HG02588 (cell line): ENCODE data around the gene CELF1.
"Not testable (repeated sequence)": the region's sequence is repeated elsewhere in the genome, so short reads cannot be mapped to it uniquely, and the experiment has no call there.

ENCODE experiments used
- ATAC-seq: cut with Tn5 transposase; IDR thresholded peaks from one replicate; pipeline ENCODE4 v1.9.1; 2021; ENCODE audit warnings: mild to moderate bottlenecking, moderate library complexity; ENCODE audit not compliant: unreplicated experiment

CELF1 gene

DNA sequence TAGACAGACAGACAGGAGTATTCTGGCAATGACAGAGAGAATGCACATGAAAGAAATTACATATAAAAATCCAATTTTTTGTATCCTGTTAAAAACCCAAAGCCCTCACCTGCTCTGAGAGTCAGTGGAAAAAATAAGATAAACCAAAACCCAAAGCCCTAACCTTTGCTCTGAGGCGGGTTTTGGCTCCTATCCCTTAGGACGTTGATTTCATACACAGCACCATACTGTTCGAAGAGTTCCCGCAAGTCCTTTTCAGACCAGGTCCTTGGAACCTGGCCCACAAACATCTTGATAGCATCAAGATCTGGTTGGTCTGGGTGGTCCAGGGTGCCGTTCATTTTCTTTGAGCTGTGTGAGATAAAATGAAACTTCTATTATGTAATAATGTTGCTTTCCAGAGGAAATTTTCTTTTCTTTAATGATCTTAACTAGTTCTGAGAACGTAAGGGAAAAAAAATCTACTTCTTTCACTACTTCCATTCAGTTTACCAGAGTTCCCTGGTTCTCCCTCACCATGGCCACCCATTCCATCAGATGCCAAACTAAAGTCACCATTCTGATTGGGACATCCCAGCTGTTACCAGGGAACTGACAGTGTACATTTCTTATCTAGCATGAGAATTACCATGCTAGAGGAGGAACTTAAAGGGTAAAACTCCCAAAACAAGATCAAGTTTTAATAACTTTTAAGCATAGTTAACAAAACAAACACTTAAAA lies 64.1 kb downstream of the CELF1 start:
- no peak for ATAC-seq

- ATAC-seq = no peak
These were observed 64.8 kb downstream of the CELF1 start for GRCh38 chr11:47488111-47488510.

- no peak for ATAC-seq
These were observed 65.5 kb downstream of the CELF1 start for GRCh38 chr11:47487421-47487820.

DNA sequence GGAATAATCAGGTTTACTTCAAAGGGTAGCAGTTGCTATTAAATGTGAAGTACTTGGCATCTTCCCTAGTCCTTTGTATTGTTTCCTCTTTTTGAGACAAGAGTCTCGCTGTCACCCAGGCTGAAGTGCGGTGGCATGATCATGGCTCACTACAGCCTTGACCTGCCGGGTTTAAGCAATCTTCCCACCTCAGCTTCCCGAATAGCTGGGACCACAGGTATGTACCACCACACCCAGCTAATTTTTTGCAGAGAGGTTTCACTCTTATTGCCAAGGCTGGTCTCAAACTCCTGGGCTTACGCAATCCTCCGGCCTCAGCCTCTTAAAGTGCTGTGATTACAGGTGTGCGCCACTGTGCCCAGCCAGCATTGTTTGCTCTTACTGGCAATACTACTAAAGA lies 67.8 kb downstream of the CELF1 start:
- no peak for ATAC-seq

GRCh38 chr11:47483457-47483856 lies 69.5 kb downstream of the CELF1 start:
- no peak for ATAC-seq

DNA sequence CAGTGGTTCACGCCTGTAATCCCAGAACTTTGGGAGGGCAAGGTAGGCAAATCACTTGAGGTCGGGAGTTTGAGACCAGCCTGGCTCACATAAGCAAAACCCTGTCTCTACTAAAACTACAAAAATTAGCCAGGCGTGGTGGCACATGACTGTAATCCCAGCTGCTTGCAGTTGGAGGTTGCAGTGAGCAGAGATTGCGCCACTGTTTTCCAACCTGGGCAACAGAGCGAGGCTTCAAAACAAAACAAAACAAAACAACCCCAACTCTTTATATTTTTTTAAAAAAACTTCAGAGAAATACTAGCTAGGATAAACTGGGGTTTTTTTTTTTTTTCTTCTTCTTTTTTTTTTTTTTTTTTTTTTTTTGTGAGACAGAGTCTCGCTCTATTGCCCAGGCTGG lies 72.2 kb downstream of the CELF1 start:
- no peak for ATAC-seq

DNA sequence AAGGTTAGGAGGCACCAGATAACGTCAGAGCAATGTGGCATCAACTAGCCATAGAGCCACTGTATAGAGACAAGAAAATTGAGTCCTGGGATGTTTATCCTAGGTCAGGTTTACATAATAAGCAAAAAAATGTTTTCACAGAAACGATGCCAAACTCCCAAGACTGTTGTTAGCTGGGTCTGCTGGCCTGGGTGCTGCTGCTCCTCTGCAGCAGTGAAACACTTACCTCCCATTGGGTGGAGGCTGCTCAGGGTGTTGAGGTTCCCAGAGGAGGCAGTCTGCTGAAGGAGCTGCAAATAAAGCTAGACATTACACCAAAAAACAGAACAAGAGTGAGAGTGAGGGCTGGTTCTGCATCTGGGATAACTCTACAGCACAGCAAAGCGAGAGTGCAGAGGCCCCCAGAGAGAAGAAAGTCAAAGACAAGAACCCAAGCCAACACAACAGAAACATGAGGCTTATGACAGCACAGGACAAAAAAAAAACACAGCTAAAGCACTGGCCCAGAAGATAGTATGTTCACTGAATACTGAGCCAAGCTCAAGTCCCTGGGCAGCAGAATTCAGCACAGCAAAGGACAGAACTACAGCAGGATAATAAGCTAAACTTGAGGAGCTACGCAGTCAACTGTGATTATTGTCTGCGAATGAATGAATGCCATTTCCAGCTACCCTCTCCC lies 74.1 kb downstream of the CELF1 start:
- no peak for ATAC-seq

- ATAC-seq = no peak
These were observed 75.2 kb downstream of the CELF1 start for GRCh38 chr11:47477753-47478152.

- ATAC-seq = no peak
These were observed 75.6 kb downstream of the CELF1 start for GRCh38 chr11:47477323-47477722.

GRCh38 chr11:47470671-47471070 lies 82.3 kb downstream of the CELF1 start:
- ATAC-seq = no peak

DNA sequence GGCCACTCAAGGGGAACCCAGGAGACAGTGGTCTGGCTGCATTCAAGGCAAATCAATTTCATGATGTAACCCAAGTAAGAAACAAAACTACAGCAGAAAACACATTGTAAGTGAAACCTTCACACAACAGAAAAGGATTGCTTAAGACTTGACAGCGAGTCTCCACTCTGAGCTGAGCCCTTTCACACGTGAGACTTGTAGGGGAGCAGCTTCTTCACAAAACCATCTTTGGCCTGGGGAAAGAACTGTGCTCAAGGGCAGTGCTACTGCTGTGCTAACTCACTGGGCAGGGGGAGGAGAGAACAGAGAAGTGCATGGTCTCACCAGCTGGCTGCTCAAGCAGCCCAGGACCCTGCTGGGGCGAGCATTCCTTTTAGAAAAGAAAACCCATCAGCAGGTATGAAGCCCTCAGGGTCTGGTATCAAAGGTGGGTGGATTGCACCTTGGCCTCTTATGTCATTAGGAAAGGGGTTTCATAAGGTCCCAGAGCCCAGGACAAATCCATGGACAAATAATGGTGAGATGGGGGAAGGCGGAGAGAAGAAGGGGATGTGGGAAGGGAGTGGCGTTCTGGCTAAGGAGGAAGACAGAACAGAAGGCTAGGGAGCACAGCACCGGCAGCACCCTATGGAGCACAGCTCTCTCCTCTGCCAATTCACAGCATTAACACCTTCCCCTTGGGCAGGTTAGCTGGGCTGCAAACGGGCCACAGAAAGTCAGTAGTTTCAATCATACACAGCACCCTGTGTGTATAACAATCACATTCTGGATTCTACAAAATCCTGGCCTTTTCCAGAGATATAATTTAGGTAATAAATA lies 83.4 kb downstream of the CELF1 start:
- no peak for ATAC-seq

GRCh38 chr11:47468598-47469214 lies 84.2 kb downstream of the CELF1 start:
- no peak for ATAC-seq

DNA sequence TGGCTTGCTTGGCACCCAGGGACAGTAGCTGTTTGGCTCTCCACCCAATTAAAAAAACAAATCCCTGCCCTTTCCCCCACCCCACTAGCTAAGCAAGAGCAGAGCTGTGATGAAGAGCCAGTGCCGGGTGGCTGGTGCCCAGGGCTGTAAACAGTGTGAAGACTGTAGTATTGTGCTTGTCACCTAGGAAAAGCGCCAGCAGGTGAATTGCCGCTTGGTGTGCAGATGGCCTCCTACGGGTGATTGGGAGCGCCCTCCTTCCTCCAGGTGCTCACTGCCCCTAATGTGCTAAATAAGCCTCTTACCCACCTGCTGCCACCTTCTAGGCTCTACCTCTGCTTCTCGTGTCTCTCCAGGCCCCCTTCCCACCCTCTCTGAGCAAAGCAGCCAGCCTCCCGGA lies 85.6 kb downstream of the CELF1 start:
- ATAC-seq = no peak

DNA sequence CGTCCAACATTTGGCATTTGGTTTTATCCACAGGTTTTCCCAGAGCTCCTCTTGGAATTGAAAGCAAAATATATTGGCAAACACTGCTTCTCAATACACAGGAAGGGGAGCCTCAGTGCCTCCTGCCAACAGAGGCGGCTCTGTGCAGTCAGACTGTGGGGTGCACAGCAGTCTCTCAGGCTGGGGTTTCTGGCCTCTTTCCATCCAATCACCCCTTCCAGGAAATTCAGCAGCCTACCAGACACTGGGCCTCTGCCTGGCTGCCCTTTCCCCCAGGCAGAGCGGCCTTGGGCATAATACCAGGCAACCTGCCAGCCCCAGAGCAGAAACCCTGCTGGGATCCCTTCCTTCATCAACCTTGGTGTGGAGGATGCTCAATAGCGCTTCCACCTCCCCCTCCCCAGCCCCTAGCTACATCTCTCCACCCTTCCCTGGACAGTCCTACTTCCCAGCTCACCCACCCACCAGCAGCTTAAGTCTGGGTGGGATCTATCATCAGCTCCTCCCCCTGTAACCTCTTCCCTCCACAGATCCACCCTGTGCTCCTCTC lies 86.2 kb downstream of the CELF1 start:
- no peak for ATAC-seq

GRCh38 chr11:47466201-47466600 lies 86.7 kb downstream of the CELF1 start:
- ATAC-seq = no peak

GRCh38 chr11:47464483-47464882 lies 88.4 kb downstream of the CELF1 start:
- ATAC-seq = no peak

DNA sequence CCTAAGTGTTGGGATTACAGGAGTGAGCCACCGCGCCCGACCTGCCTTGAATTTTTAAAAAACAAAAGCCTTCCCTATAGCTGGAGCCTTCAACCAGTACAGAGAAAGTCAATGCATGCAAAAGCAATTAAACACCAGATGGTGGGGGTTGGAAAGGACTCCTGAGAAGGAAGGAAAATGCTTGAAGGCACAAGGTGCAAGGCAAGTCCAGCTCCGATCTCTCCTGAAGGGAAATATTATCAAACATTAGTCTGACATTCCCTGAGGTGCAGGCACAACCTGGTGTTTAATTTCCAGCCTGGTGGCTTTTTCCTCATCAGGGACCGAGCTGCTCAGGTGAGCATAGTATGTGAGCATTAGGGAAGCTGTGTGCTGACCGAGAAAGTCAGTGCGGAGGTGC lies 91.1 kb downstream of the CELF1 start:
- no peak for ATAC-seq

- ATAC-seq = no peak
These were observed 92.2 kb downstream of the CELF1 start for GRCh38 chr11:47460571-47461235.

DNA sequence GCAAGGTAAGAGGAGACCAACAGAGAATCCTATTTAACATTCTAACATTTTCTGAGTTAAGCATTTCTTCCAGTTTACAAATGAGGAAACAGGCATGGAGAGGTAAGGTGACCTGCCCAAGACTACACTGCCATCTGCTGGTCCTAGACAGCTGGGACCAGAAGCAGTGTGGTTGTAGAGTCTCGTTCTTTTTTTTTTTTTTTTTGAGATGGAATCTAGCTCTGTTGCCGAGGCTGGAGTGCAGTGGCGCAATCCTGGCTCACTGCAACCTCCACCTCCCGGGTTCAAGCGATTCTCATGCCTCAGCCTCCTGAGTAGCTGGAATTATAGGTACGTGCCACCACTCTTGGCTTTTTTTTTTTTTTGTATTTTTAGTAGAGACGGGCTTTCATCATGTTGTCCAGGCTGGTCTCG lies 98.7 kb downstream of the CELF1 start:
- ATAC-seq = not testable (repeated sequence)

- ATAC-seq = no peak
These were observed 99.6 kb downstream of the CELF1 start for GRCh38 chr11:47453365-47453764.

DNA sequence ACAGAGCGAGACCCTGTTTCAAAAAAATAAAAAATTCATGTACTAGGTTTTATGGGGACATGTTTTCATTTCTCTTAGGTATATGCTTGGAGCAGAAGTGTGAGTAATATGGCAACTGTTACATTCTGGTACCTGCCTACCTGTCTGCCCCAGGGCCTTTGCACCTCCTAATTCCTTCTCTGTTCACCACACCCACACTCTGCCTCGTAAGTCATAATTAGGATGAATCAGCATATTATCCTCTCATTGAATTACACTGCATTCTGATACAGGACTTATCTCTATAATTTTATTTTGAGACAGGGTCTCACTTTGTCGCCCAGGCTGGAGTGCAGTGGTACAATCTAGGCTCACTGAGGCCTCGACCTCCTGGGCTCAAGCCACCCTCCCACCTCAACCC lies 100.9 kb downstream of the CELF1 start:
- ATAC-seq = no peak
